Measurements from ENCODE around the gene ACACA. TPM values are rescaled to one million over a fixed set of nuclear protein-coding genes. Genes with fewer than 3 reads are reported as not detected.

ACACA gene
- total and polyA plus RNA-seq, 12 donors: 5.6 to 28.0 (median 16.2) TPM

DNA sequence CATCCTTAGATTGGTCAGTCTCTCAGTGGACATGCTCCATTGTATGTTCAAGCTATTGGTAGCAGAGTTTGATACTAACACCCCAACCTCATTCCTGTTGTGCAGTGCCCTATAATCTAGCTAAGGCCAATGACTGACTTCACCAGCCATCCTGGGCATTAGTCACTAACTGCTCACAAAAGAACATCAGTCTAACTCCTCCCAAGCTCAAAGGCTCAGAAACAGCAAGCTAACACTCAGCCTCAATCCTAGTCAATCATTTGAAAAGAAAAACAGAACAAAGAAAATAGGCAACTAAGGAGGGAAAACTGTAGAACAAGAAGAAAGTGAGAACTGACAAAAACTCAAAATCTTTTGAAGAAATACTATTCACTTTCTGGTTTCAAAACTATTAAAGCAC is 229.9 kb downstream of the ACACA start:
- ATAC-seq: no peak
- no peak for DNase-seq
- H3K36me3 ChIP-seq: peaks cover 0 to 63% (median 8%) of the 10 kb centered on the region in 9 donors
- TF ChIP-seq CTCF (IDR thresholded peaks at IDR 0.05): no peak
- no peaks in the 10 kb centered on the region for H3K4me1 ChIP-seq
- H3K27me3 ChIP-seq: no peaks in the 10 kb centered on the region
- no peak overlapping the region for H3K27ac ChIP-seq
- intact Hi-C loops (cut with DNase I): no loop called here
- H3K9me3 ChIP-seq: no peaks in the 10 kb centered on the region
- no peak overlapping the region for H3K4me3 ChIP-seq

DNA sequence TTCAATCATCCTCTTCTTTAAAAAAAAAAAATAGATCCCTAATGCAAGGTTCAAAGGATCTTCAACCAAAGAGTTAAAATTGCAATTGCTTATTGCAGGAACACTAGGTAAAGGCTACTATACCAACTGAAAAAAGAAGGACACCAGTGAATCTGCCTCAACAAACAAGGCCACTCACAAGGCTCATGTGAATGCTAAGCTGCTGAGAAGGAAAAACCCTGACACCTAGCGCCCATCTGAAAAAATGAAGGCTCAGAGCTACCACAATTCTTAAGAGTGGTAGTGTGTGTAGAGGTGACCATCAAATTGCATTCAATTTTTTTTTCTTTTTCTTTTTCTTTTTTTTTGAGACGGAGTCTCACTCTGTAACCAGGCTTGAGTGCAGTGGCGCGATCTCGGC is 232.4 kb downstream of the ACACA start:
- no peaks in the 10 kb centered on the region for H3K4me1 ChIP-seq
- no peak overlapping the region for H3K4me3 ChIP-seq
- H3K27ac ChIP-seq: no peak overlapping the region
- H3K27me3 ChIP-seq: no peaks in the 10 kb centered on the region
- peak in 3 of 9 donors; percentile 17 to 34 (median 19) for TF ChIP-seq CTCF (IDR thresholded peaks at IDR 0.05)
- no peaks in the 10 kb centered on the region for H3K9me3 ChIP-seq
- peaks cover 0 to 41% (median 2%) of the 10 kb centered on the region in 9 donors for H3K36me3 ChIP-seq
- WGBS, 2 donors: 90 to 96% methylated on average over 5 of the region's 5 CpGs
- ATAC-seq: no peak
- no peak for DNase-seq
- intact Hi-C loops (cut with DNase I): no loop called here

DNA sequence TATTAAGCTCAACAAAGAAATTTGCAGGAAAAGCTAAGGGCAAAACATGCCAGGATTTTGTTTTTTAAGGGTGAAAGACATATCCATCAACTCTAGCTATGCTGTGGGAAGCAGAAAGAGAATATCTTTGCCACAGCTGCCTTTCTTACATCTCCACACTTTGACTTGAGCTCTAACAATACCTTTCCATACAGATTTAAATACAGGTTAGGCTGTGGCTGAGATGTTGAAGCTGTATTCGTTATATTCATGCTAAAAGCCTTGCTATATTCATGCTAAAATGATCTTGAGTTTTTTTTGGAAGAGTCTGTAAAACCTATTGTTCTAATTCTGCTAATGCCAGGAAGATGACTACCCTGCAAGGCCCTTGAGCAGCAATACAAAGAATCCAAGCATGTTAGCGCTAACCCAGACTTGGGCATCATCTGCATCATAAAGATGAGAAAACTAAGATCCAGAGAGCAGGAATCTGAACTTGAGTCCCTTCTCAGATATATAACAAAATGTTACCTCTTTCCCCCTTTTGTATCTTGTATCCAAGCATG is 235.7 kb downstream of the ACACA start:
- DNase-seq: no peak
- no peaks in the 10 kb centered on the region for H3K27me3 ChIP-seq
- no peaks in the 10 kb centered on the region for H3K9me3 ChIP-seq
- H3K4me1 ChIP-seq: no peaks in the 10 kb centered on the region
- 79 to 83% methylated on average over 2 of the region's 2 CpGs for WGBS, 2 donors
- intact Hi-C loops (cut with DNase I): no loop called here
- no peak overlapping the region for H3K27ac ChIP-seq
- H3K4me3 ChIP-seq: no peak overlapping the region
- H3K36me3 ChIP-seq: peaks cover 0 to 20% (median 0%) of the 10 kb centered on the region in 9 donors
- no peak for TF ChIP-seq CTCF (IDR thresholded peaks at IDR 0.05)
- ATAC-seq: no peak

DNA sequence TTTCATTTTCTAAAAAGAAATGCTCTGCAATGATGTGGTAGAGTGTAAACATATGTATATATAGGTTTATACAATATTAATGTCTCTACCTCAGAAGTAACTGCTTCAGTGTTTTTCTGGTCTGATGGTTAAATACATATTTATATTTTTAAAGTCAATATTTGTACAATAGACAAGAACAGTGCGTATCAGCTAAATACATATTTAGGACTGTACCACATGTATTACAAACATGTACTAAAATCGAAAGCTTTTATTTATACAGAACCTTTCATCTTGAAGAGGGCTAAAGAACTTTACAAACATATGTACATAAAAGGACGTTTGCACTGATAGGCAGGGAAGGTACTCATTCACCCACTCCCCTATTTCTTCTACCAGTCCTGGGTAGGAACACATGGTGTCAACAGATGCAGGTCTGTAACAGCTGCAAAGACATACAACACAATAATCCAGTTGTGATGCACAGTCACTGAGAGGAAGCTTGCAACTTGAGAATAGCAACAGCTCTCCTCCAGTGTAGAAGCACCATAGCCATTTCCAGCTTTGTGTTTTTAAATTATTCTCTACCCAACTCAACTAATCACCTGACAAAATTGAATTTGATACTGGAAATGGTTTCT is 237.8 kb downstream of the ACACA start:
- H3K36me3 ChIP-seq: peaks cover 0 to 10% (median 0%) of the 10 kb centered on the region in 9 donors

More for the DNA sequence above, 237.8 kb downstream of the ACACA start:
- no peak for ATAC-seq
- no peak for TF ChIP-seq CTCF (IDR thresholded peaks at IDR 0.05)
- no peaks in the 10 kb centered on the region for H3K4me1 ChIP-seq
- DNase-seq: no peak
- no peaks in the 10 kb centered on the region for H3K9me3 ChIP-seq
- H3K4me3 ChIP-seq: no peak overlapping the region
- H3K27me3 ChIP-seq: no peaks in the 10 kb centered on the region
- intact Hi-C loops (cut with DNase I): no loop called here
- H3K27ac ChIP-seq: no peak overlapping the region
- 83 to 84% methylated on average over 3 of the region's 3 CpGs for WGBS, 2 donors

Measured in heart right ventricle (tissue), 16 donors.